Stomach (tissue), 9 donors: ENCODE results near the gene COBL. TPM values are rescaled to one million over a fixed set of nuclear protein-coding genes. Genes with fewer than 3 reads are reported as not detected.

Experiments used
- DNase-seq, 2 donors: peaks; one replicate each; pipeline versions ENCODE4 v3.0.0 to v3.0.0-alpha.2; 2013 to 2019
- H3K27ac ChIP-seq, 5 donors: fragments of 200-600 bp in 4 of 5; sonication (generic) in 4 of 5; one replicate each; pipeline ENCODE4 v1.5.1; 2013 to 2019; ENCODE audit warnings: mild to moderate bottlenecking in 1 of 5, moderate library complexity in 1 of 5
- H3K27me3 ChIP-seq, 3 donors: fragments of 200-600 bp; sonication (generic); one replicate each; pipeline ENCODE4 v1.5.1; 2017 to 2019; ENCODE audit warnings: mixed run types in 1 of 3
- H3K36me3 ChIP-seq, 4 donors: fragments of 200-600 bp; sonication (generic); 1 replicate in 3 of 4; 2 replicates in 1 of 4; pipeline ENCODE4 v1.5.1; 2016 to 2019
- H3K4me1 ChIP-seq, 4 donors: fragments of 200-600 bp; sonication (generic); one replicate each; pipeline ENCODE4 v1.5.1; 2016 to 2019
- H3K4me3 ChIP-seq, 4 donors: fragments of 200-600 bp; sonication (generic) in 3 of 4; one replicate each; pipeline ENCODE4 v1.5.1; 2016 to 2019; ENCODE audit warnings: mild to moderate bottlenecking in 1 of 4
- H3K9me3 ChIP-seq, 4 donors: fragments of 200-600 bp; sonication (generic); one replicate each; pipeline ENCODE4 v1.5.1; 2016 to 2019
- EP300 ChIP-seq: sonication (generic); formaldehyde crosslinking; IDR thresholded peaks from one replicate; pipeline ENCODE4 v1.6.1; 2017; ENCODE audit warnings: antibody characterized with exemption
- POLR2A ChIP-seq, 4 donors: fragments of 450-650 bp; IDR thresholded peaks; one replicate each; pipeline ENCODE4 v1.6.1; 2016; ENCODE audit warnings: antibody characterized with exemption in 4 of 4, control low read depth in 2 of 4, mild to moderate bottlenecking in 1 of 4, moderate library complexity in 1 of 4
- POLR2AphosphoS5 ChIP-seq, 3 donors: sonication (generic); formaldehyde crosslinking; IDR thresholded peaks; one replicate each; pipeline ENCODE4 v1.6.1; 2016; ENCODE audit warnings: antibody characterized with exemption in 3 of 3
- WGBS, 5 donors: extraction: QIAGEN DNeasy Blood & Tissue Kit in 3 of 5; methylation state at CpG; one replicate each; pipeline versions ENCODE4 v1.1.5 to v1.1.7; 2013 to 2018; 5-methylcytosine and 5-hydroxymethylcytosine counted together
- intact Hi-C: fragments of 100-400 bp; cut with DNase I; formaldehyde crosslinking; loops from one replicate; pipeline ENCODE4 v1.15.1; 2023; ENCODE audit warnings: low total_unique reads
- polyA plus RNA-seq, 3 donors: library from polyadenylated mRNA; stranded (reverse); fragments of 200-250 nt; gene quantifications; one replicate each; pipeline ENCODE4 v1.2.3, GENCODE V29; 2013
- total RNA-seq, 5 donors: library from RNA; depleted of rRNA; stranded (reverse); fragments of >200 nt; gene quantifications; one replicate each; pipeline versions ENCODE4 v1.1.0 to v1.2.3, GENCODE V29; 2014 to 2016
- TF ChIP-seq, protein P1 (sequence below), 7 experiments: fragments of 450-650 bp in 4 of 7; fragments of 200-600 bp in 3 of 7; sonication (generic) in 3 of 7; IDR thresholded peaks; one replicate each; pipeline ENCODE4 v1.5.1; 2016 to 2019; ENCODE audit warnings: antibody characterized with exemption in 7 of 7, control low read depth in 2 of 7, mild to moderate bottlenecking in 1 of 7
- donor health status: healthy with polysubstance abuse.
- donor health status: Bipolar disorder and iron deficiency.
- donor health status: healthy.

COBL gene
- total and polyA plus RNA-seq, 8 donors: 4.9 to 79.9 (median 16.0) TPM

DNA sequence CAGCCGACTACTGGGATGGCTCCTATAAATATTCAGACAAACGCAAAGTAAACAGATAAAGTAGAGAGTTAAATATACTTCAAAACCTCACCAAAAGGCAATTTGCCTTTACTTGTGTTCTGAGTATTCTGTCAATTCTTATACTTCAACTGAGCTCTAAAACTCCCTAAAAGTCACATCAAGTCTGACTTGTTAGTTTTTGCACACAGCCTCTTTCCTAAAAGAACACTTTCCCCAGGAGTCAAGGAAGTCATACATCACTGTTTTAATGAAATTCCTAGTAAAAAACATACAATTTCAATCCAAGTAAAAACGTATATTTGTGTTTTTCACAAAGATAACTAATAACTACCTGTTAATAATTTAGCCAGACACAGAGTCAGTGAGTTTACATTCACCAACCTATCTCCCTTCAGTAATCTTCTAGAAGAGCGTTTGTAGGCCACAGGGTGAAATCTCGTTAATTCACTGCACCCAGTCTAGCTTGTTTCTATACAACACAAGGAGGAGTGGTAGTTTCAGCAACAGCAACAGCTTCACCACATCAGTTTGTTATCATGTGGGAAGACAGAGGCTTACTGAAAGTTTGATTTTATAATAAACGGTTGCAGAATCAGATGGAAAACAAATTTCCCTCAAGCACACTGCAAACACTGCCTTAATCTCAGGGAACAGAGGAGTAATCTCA is 2.7 kb downstream of the COBL start:
- H3K27ac ChIP-seq: peak overlapping the region in 4 of 5 donors; percentile 86 to 93 (median 90)
- peaks cover 0 to 25% (median 13%) of the 10 kb centered on the region in 3 donors for H3K27me3 ChIP-seq
- H3K4me3 ChIP-seq: no peak overlapping the region
- no peaks in the 10 kb centered on the region for H3K9me3 ChIP-seq
- no peaks in the 10 kb centered on the region for H3K36me3 ChIP-seq
- intact Hi-C loops: no loop called here
- TF ChIP-seq, protein P1, sequence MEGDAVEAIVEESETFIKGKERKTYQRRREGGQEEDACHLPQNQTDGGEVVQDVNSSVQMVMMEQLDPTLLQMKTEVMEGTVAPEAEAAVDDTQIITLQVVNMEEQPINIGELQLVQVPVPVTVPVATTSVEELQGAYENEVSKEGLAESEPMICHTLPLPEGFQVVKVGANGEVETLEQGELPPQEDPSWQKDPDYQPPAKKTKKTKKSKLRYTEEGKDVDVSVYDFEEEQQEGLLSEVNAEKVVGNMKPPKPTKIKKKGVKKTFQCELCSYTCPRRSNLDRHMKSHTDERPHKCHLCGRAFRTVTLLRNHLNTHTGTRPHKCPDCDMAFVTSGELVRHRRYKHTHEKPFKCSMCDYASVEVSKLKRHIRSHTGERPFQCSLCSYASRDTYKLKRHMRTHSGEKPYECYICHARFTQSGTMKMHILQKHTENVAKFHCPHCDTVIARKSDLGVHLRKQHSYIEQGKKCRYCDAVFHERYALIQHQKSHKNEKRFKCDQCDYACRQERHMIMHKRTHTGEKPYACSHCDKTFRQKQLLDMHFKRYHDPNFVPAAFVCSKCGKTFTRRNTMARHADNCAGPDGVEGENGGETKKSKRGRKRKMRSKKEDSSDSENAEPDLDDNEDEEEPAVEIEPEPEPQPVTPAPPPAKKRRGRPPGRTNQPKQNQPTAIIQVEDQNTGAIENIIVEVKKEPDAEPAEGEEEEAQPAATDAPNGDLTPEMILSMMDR (IDR thresholded peaks at IDR 0.05): no peak
- DNase-seq: peak in 1 of 2 donors; percentile 53
- peaks cover 6 to 65% (median 31%) of the 10 kb centered on the region in 4 donors for H3K4me1 ChIP-seq
- 22 to 40% (median 30%) methylated on average over 6 of the region's 6 CpGs for WGBS, 5 donors

DNA sequence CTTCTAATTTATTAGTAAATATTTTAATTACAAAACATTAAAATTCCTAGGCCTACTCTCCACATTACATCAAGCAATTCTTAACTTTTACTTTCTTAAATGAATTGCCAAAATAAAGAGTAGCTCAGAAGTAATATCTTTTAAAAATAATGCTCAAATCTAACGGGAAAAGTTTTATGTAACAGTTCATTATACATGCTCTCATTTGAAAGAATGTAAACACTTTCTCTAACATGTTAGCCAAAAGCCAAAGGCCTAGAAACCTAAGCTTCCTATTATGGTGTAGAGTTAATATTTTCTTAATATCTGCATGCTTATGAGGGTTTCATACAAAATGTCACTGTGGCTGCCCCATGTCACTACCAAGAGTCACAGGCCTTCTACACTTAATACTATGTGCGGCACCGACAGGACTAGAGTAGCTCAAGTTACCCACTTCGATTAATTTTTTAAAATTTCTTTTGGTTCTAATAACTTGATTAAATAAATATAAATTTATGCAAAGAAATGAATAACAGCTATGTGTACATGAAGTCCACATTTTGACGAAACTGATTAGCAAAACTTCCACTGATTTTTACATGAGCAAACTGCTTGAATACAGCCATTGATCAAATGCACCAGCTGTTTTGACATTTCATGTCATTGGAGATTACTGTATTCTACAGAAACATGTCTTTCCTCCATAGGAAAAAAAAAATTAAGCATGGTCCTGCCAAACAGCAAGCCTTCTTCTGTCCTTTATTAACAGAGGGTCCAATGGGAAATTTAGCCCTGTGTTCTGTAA is 3.5 kb downstream of the COBL start:
- no peak for DNase-seq
- Histone ChIP-seq H3K9me3 (no peaks in the 10 kb centered on the region), H3K36me3 (no peaks in the 10 kb centered on the region), H3K4me3 (no peak overlapping the region), H3K27me3 (peaks cover 0 to 25% (median 13%) of the 10 kb centered on the region in 3 donors), H3K27ac (peak overlapping the region in 4 of 5 donors; percentile 86 to 93 (median 90)), H3K4me1 (peaks cover 6 to 67% (median 34%) of the 10 kb centered on the region in 4 donors)
- WGBS, 5 donors: 61 to 71% (median 67%) methylated on average over 5 of the region's 5 CpGs
- TF ChIP-seq, protein P1 (IDR thresholded peaks at IDR 0.05): no peak
- TF ChIP-seq EP300 (no peak), POLR2AphosphoS5 (IDR thresholded peaks at IDR 0.05) (no peak), POLR2A (IDR thresholded peaks at IDR 0.05) (no peak)
- intact Hi-C loops: no loop called here

DNA sequence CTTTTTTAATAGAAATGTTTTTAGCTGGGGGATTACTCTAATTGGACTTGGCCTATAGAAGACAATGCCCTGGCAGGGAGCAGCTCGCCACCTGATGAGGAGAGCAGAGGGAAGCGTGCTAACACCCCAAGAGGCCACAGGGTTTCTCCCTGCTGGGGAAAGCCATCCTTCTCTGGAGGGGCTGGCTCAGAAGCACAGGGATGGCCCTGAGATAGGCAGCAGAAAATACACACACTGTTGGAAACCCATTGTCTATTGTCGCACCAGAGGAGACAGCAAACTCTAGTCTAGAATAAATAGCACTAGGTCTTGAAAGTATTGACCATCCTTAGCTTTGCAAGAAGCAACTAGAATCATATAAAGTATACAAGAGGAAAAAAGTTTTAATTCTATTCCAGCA is 5.4 kb downstream of the COBL start:
- no peak overlapping the region for H3K27ac ChIP-seq
- no peaks in the 10 kb centered on the region for H3K9me3 ChIP-seq
- H3K4me3 ChIP-seq: no peak overlapping the region
- 82 to 96% (median 90%) methylated on average over 3 of the region's 3 CpGs for WGBS, 5 donors
- DNase-seq: no peak
- H3K4me1 ChIP-seq: peaks cover 6 to 62% (median 25%) of the 10 kb centered on the region in 4 donors
- intact Hi-C loops: no loop called here
- no peaks in the 10 kb centered on the region for H3K36me3 ChIP-seq
- peaks cover 0 to 9% (median 5%) of the 10 kb centered on the region in 3 donors for H3K27me3 ChIP-seq
- TF ChIP-seq, protein P1 (IDR thresholded peaks at IDR 0.05): no peak
- TF ChIP-seq POLR2AphosphoS5 (IDR thresholded peaks at IDR 0.05) (no peak), EP300 (no peak), POLR2A (IDR thresholded peaks at IDR 0.05) (no peak)

DNA sequence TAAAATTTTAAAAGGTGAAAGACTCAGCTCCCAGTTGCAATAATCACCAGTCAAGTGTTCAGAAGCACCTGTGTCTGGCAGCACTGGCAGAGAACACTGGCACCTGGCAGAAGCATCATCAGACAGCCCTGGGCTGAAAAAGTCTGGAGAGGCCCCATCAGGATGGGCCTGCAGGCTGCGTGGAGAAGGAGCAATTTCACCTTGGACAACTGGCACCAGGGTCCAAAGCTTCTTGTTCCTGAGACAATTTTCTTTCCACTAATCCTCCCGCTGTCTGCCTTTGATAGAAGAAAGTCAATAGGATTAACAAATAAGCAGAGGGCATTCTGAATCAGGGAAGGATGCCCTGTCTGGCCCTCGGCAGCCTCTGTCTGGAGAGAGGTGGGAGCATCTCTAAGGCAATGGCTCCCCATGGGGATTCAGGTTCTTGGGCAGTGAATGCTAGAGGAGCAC is 6.5 kb downstream of the COBL start:
- no peak for DNase-seq
- no peaks in the 10 kb centered on the region for H3K36me3 ChIP-seq
- H3K27ac ChIP-seq: peak overlapping the region in 1 of 5 donors; percentile 15
- H3K9me3 ChIP-seq: no peaks in the 10 kb centered on the region
- TF ChIP-seq, protein P1 (IDR thresholded peaks at IDR 0.05): no peak
- TF ChIP-seq POLR2AphosphoS5 (IDR thresholded peaks at IDR 0.05) (no peak), POLR2A (IDR thresholded peaks at IDR 0.05) (no peak), EP300 (no peak)
- WGBS, 5 donors: 84 to 91% (median 89%) methylated on average over 3 of the region's 3 CpGs
- intact Hi-C loops: no loop called here
- no peaks in the 10 kb centered on the region for H3K27me3 ChIP-seq
- no peak overlapping the region for H3K4me3 ChIP-seq
- H3K4me1 ChIP-seq: peaks cover 0 to 58% (median 20%) of the 10 kb centered on the region in 4 donors
